GM19240 (cell line): Measurements from ENCODE around the gene ANTXR1.

Experiments
- DNase-seq: peaks from one replicate; pipeline ENCODE4 v3.0.0; 2011; ENCODE audit warnings: low spot score; ENCODE audit not compliant: insufficient read length

ANTXR1 gene

GRCh38 chr2:69177785-69178636 lies 165.0 kb downstream of the ANTXR1 start:
- DNase-seq, result no peak

GRCh38 chr2:69178756-69179155 lies 165.8 kb downstream of the ANTXR1 start:
- DNase-seq, result no peak

- no peak for DNase-seq
Measured at GRCh38 chr2:69180227-69180626, 167.2 kb downstream of the ANTXR1 start.

- DNase-seq, result no peak
Measured at GRCh38 chr2:69180974-69181373, 168.0 kb downstream of the ANTXR1 start.

GRCh38 chr2:69181806-69182427 lies 168.9 kb downstream of the ANTXR1 start:
- DNase-seq, result no peak

- DNase-seq, result no peak
Measured at GRCh38 chr2:69183659-69184058, 170.7 kb downstream of the ANTXR1 start.

- no peak for DNase-seq
Measured at GRCh38 chr2:69184224-69184623, 171.2 kb downstream of the ANTXR1 start.

GRCh38 chr2:69185807-69186206 lies 172.8 kb downstream of the ANTXR1 start:
- no peak for DNase-seq

GRCh38 chr2:69186614-69187013 lies 173.6 kb downstream of the ANTXR1 start:
- no peak for DNase-seq

- DNase-seq, result no peak
Measured at GRCh38 chr2:69188182-69188900, 175.4 kb downstream of the ANTXR1 start.

- DNase-seq, result no peak
Measured at GRCh38 chr2:69190743-69191404, 177.9 kb downstream of the ANTXR1 start.

- DNase-seq, result no peak
Measured at GRCh38 chr2:69191634-69192033, 178.7 kb downstream of the ANTXR1 start.

GRCh38 chr2:69192176-69192945 lies 179.4 kb downstream of the ANTXR1 start:
- DNase-seq, result no peak

- no peak for DNase-seq
Measured at GRCh38 chr2:69195706-69196105, 182.7 kb downstream of the ANTXR1 start.

- DNase-seq, result no peak
Measured at GRCh38 chr2:69196327-69197117, 183.5 kb downstream of the ANTXR1 start.

- no peak for DNase-seq
Measured at GRCh38 chr2:69200107-69200520, 187.1 kb downstream of the ANTXR1 start.

GRCh38 chr2:69201259-69201658 lies 188.3 kb downstream of the ANTXR1 start:
- no peak for DNase-seq

- DNase-seq, result no peak
Measured at GRCh38 chr2:69202327-69202726, 189.3 kb downstream of the ANTXR1 start.

GRCh38 chr2:69203166-69203985 lies 190.4 kb downstream of the ANTXR1 start:
- no peak for DNase-seq
